Immature natural killer cell (primary cell): ENCODE data around the gene LRP2. TPM values are rescaled to one million over a fixed set of nuclear protein-coding genes. Genes with fewer than 3 reads are reported as not detected.
"Not testable (repeated sequence)": the region's sequence is repeated elsewhere in the genome, so short reads cannot be mapped to it uniquely, and the experiment has no call there.

Source experiments
- DNase-seq, 3 donors: peaks; one replicate each; pipeline ENCODE4 v3.0.0; 2022; ENCODE audit warnings: mixed read lengths in 1 of 3
- H3K27ac Mint-ChIP-seq, 6 donors: one replicate each; pipeline ENCODE4 v1.8.0; 2020; ENCODE audit warnings: mixed read lengths in 6 of 6, mild to moderate bottlenecking in 5 of 6, inconsistent platforms in 4 of 6, moderate library complexity in 3 of 6
- H3K27me3 Mint-ChIP-seq, 3 donors: one replicate each; pipeline ENCODE4 v1.8.0; 2020 to 2021; ENCODE audit warnings: low read depth in 3 of 3, mild to moderate bottlenecking in 3 of 3, mixed read lengths in 3 of 3, moderate library complexity in 3 of 3, inconsistent platforms in 1 of 3
- H3K36me3 Mint-ChIP-seq, 3 donors: one replicate each; pipeline ENCODE4 v1.8.0; 2020; ENCODE audit warnings: mixed read lengths in 3 of 3, inconsistent platforms in 2 of 3, mild to moderate bottlenecking in 2 of 3
- H3K4me1 Mint-ChIP-seq, 2 donors: one replicate each; pipeline ENCODE4 v1.8.0; 2020; ENCODE audit warnings: inconsistent platforms in 2 of 2, mild to moderate bottlenecking in 2 of 2, mixed read lengths in 2 of 2, moderate library complexity in 1 of 2
- H3K4me3 Mint-ChIP-seq, 5 donors: one replicate each; pipeline ENCODE4 v1.8.0; 2020; ENCODE audit warnings: mild to moderate bottlenecking in 5 of 5, mixed read lengths in 5 of 5, inconsistent platforms in 3 of 5, moderate library complexity in 3 of 5
- H3K9me3 Mint-ChIP-seq, 6 donors: one replicate each; pipeline ENCODE4 v1.8.0; 2020; ENCODE audit warnings: mild to moderate bottlenecking in 6 of 6, mixed read lengths in 6 of 6, inconsistent platforms in 4 of 6, moderate library complexity in 3 of 6
- polyA plus RNA-seq, 3 donors: library from polyadenylated mRNA; unstranded; fragments of 300-500 nt; fragmentation: Illumina TruSeq; gene quantifications; one replicate each; pipeline ENCODE4 v1.2.3, GENCODE V29; 2021

LRP2 gene
- polyA plus RNA-seq, 3 donors from 2014 or later = not detected

DNA sequence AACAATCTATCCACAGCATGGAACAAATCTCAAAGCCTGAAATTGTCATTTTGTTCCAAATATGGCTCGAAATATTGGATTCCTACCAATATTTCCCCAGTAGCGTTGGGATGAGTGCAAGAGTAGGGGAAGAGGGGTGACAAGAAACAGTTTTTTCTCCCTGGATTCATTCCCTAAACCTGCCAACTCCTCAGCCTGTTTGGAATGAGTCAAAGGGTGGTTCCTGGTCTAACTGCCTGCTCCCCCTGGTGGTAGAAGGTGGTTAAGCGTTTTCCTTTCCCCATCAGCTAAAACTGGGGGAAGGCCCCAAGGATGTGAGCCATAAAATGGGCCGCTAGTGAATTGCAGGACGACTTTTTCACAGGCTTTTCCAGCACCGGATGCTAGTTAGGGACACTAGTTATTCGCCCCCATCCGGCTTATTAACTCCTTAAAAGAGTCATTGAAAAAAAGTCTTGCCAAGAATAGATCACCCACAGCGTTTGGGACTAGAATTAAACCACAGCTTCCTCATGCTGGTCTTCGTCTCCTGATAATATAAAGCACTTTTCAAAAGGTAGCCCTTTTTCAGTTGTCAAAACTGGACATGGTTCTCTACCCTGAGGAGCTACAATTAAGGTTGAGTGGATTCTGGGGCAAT, 220.5 kb downstream of the LRP2 start:
- no peaks in the 10 kb centered on the region for H3K9me3 Mint-ChIP-seq
- H3K4me3 Mint-ChIP-seq = no peak overlapping the region
- H3K27me3 Mint-ChIP-seq = peaks cover 0 to 2% (median 2%) of the 10 kb centered on the region in 3 donors
- no peaks in the 10 kb centered on the region for H3K4me1 Mint-ChIP-seq
- no peak overlapping the region for H3K27ac Mint-ChIP-seq
- peak; percentile 36 to 50 (median 48) for DNase-seq
- no peaks in the 10 kb centered on the region for H3K36me3 Mint-ChIP-seq

DNA sequence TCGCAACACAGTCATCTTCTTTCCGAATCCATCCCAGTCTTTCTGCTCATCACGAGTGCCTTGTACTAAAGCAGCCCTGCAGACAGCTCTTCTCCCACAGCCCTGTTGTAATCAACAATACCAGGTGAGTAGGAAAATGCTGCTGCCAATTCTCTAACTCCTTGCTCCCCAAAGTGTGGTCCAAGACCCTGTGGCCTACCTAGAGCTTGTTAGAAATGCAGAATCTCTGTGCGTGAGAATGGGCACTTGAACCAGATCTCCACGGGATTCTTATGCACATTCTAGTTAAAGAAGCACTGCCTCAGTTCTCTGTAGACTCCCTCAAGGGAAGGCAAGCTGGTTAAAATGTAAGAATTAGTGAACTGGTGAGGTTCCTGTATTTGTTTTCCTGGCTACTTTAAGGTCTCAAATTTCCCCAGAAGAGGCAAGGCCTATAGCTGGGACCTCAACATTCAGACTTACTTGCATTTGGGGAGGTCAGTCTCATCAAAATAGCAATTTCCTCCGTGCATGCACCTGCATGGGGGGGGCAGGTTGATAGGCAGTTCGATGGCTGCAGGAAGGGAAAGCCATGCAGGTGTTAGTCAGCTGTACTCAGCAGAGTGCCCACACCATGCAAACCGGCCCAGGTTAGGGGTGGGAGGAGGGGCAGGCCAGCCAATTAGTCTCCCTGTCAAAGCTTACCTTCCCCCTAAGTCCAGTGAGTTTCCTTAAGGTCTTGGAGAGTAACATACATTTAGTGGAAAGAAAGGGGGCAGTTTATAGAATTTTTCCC, 222.2 kb downstream of the LRP2 start:
- no peaks in the 10 kb centered on the region for H3K36me3 Mint-ChIP-seq
- no peak overlapping the region for H3K27ac Mint-ChIP-seq

DNA sequence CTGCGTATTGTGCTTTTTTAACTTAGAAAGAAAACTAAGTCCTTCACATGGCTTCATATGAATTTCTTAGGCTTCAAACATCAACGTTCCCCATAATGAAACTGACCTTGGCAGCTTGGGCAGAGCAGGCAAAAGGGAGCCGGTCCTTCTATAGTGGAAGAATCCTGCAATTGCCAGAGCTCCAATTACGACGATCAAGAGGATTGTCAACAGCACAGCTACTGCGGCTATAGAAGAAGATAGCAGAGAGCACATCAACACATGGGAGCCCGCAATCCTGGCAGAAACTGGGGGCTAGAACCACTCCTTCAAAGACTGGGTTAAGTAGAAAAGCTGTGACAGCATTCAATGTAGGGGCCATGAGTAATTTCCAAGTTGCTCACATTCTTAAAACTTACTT, 223.2 kb downstream of the LRP2 start:
- no peaks in the 10 kb centered on the region for H3K4me1 Mint-ChIP-seq
- no peak overlapping the region for H3K4me3 Mint-ChIP-seq
- H3K27ac Mint-ChIP-seq = no peak overlapping the region
- DNase-seq = no peak
- H3K9me3 Mint-ChIP-seq = no peaks in the 10 kb centered on the region
- no peaks in the 10 kb centered on the region for H3K36me3 Mint-ChIP-seq
- peaks cover 0 to 2% (median 2%) of the 10 kb centered on the region in 3 donors for H3K27me3 Mint-ChIP-seq

More for the DNA sequence above, 222.2 kb downstream of the LRP2 start:
- no peaks in the 10 kb centered on the region for H3K9me3 Mint-ChIP-seq
- no peak overlapping the region for H3K4me3 Mint-ChIP-seq
- no peak for DNase-seq
- no peaks in the 10 kb centered on the region for H3K4me1 Mint-ChIP-seq
- H3K27me3 Mint-ChIP-seq = peaks cover 0 to 2% (median 2%) of the 10 kb centered on the region in 3 donors

DNA sequence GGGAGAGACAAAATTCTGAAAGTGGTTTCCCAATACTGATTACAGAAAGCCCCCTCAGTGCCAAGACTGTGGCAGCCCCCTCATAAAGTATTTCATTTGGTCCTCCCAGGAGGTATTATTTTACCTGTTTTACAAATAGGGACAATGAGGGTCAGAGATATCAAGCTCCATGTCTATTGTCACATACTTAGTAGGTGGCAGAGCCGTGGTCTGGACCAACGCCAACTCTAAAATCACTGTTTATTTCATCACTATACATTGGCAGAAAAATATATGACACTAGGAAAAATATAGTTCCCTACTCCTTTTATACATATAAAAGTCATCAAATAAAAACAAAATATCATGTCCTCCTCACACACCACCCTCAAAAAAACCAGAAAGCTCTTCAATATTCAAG, 224.4 kb downstream of the LRP2 start:
- Mint-ChIP-seq H3K4me1 (no peaks in the 10 kb centered on the region), H3K27ac (no peak overlapping the region), H3K36me3 (no peaks in the 10 kb centered on the region), H3K9me3 (no peaks in the 10 kb centered on the region), H3K27me3 (peaks cover 0 to 2% (median 2%) of the 10 kb centered on the region in 3 donors), H3K4me3 (no peak overlapping the region)
- no peak for DNase-seq

DNA sequence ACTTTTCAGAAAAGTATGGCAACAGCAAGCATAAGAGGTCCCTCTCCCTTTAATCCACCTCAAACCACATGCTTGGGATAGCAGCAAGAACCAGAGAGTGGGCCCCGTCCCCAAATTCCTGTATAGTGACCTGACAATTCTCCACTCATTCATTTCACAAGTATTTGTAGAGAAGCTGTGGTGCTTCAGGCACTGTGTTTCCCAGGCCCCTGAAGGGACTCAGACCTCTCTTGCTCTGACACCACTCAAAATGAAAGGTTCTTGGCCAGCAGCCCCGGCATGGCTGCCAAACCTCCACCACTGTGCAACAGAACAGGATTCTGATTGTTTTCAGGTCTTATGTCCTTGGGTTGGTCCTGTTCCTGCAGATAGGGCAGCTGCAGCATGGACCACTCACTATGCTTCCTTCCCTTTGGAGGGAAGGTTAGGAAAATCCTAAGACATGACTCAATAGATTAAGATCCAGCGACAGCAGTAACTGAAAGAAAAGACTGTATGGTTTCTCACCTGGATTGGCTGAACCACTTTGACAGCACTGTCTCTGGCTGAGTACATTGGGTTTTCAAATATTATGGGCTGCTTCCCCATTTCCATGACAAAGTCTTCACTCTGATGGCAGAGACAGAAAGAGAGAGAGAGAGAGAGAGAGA, 225.3 kb downstream of the LRP2 start:
- H3K9me3 Mint-ChIP-seq = no peaks in the 10 kb centered on the region
- no peak for DNase-seq
- no peak overlapping the region for H3K27ac Mint-ChIP-seq
- no peaks in the 10 kb centered on the region for H3K4me1 Mint-ChIP-seq
- H3K36me3 Mint-ChIP-seq = no peaks in the 10 kb centered on the region
- H3K27me3 Mint-ChIP-seq = peaks cover 0 to 2% (median 0%) of the 10 kb centered on the region in 3 donors
- H3K4me3 Mint-ChIP-seq = no peak overlapping the region

DNA sequence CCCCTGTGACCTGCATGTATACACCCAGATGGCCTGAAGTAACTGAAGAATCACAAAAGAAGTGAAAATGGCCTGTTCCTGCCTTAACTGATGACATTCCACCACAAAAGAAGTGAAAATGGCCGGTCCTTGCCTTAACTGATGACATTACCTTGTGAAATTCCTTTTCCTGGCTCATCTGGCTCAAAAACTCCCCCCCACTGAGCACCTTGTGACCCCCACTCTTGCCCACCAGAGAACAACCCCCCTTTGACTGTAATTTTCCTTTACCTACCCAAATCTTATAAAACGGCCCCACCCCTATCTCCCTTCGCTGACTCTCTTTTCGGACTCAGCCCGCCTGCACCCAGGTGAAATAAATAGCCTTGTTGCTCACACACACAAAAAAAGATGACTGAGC, 225.9 kb downstream of the LRP2 start:
- H3K27me3 Mint-ChIP-seq, H3K36me3 Mint-ChIP-seq, H3K4me3 Mint-ChIP-seq, H3K4me1 Mint-ChIP-seq, H3K9me3 Mint-ChIP-seq, DNase-seq, H3K27ac Mint-ChIP-seq: not testable (repeated sequence)

DNA sequence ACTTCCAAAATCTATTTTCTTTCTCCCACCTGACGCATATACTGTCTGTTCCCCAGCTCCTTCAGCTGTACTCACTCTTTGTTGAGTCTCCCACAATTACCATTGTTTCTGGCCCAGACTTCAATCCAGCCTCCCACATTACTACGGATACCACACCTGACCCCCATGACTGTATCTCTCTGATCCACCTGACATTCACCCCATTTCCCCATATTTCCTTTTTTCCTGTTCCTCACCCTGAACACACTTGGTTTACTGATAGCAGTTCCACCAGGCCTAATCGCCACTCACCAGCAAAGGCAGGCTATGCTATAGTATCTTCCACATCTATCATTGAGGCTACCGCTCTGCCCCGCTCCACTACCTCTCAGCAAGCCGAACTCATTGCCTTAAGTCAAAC, 228.1 kb downstream of the LRP2 start:
- not testable (repeated sequence) for H3K4me1 Mint-ChIP-seq, H3K9me3 Mint-ChIP-seq, H3K4me3 Mint-ChIP-seq, DNase-seq, H3K36me3 Mint-ChIP-seq, H3K27ac Mint-ChIP-seq, H3K27me3 Mint-ChIP-seq

DNA sequence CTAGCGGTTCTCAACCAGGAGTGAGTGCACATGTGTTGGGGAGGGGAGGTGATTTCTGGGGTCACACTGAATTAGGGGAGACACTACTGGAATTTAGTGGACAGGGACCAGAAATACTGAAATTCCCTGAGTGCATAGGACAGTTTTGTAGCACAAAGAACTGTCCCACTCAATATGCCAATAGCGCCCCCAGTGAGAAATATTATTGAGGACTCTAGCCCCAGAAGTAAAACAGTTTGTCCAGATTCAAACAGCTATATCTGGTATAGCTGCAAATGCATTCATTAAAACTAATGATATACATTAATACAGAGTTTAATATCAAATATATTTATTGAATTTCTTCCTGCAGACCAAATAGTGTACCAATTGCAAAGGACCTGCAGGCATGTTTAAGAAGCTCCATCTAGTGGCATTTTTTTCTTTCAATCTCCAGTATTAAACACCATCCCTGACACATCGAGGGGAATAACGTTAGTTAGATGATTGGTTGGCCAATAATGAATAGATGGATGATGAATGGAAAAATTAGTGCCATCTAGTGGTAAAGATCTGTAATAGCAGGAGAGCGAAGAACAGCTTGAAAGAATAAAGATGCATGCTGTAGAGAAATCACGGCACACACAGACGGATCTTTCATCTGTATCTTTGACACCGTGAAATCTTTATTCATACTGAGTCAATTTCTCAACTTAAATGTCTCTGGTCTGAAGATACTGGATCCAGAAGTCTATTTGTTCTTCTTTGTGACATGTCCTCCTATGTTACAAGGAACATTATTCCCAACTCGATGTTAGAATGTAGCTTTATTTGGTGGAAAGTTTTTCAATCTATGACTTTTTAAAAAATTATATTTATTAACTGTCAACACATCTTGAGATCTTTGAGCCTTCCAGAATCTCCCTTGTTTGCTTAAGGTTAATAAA, 230.5 kb downstream of the LRP2 start:
- Mint-ChIP-seq H3K9me3 (no peaks in the 10 kb centered on the region), H3K36me3 (no peaks in the 10 kb centered on the region), H3K27ac (no peak overlapping the region), H3K27me3 (peaks cover 0 to 2% (median 0%) of the 10 kb centered on the region in 3 donors), H3K4me1 (no peaks in the 10 kb centered on the region), H3K4me3 (no peak overlapping the region)
- DNase-seq = peak; percentile 29 to 42 (median 38)

DNA sequence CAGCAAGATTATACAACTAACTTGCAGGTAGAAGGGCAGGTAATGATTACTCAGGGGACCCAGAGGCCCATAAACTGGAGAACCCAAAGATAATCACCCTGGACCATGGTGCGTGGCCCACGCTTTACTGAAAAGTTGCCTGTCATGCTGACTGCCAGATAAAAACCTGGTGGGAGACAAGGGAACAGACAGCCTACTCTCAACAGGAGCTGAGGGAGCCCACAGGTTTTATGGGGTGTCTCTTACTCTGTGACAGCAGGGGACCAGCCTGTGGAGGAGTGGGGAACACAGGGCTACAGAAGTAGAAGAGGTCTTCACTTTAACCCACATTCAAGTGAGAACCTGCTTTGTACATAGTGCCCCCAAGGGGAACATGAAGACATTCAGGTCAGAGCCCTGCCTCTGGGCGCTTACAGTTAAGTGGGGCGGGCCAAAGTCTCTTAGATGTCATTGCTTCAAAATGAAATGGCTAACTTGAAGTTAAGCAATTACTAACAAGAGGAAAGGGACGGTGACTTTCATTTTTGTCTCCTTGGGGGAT, 232.6 kb downstream of the LRP2 start:
- no peaks in the 10 kb centered on the region for H3K4me1 Mint-ChIP-seq
- H3K27me3 Mint-ChIP-seq = peaks cover 0 to 2% (median 0%) of the 10 kb centered on the region in 3 donors
- no peaks in the 10 kb centered on the region for H3K9me3 Mint-ChIP-seq
- H3K4me3 Mint-ChIP-seq = no peak overlapping the region
- H3K36me3 Mint-ChIP-seq = no peaks in the 10 kb centered on the region
- no peak overlapping the region for H3K27ac Mint-ChIP-seq
- no peak for DNase-seq

DNA sequence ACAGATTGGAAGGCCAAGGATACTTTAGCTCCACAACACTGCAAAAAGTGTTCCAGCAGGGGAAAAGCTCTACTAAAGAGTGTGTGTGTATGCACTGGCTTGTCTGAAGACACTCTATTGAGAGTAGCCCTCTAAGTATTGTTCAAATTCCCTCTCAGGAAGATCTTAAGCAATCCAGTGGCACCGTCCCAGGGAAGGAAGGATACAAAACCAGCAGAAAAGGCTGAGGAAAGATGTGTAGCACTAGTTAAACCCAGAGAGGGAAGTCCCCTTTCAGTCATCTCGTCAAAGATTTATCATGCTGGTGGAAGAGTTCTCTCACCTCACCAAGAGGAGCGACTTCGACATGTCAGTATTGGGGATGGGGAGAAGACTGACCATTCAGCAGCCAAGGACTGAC, 242.5 kb downstream of the LRP2 start:
- H3K27me3 Mint-ChIP-seq = peaks cover 1 to 19% (median 7%) of the 10 kb centered on the region in 3 donors
- H3K9me3 Mint-ChIP-seq = peaks cover 0 to 2% (median 0%) of the 10 kb centered on the region in 6 donors
- no peak for DNase-seq
- H3K36me3 Mint-ChIP-seq = no peaks in the 10 kb centered on the region
- no peak overlapping the region for H3K27ac Mint-ChIP-seq
- no peaks in the 10 kb centered on the region for H3K4me1 Mint-ChIP-seq
- H3K4me3 Mint-ChIP-seq = no peak overlapping the region

DNA sequence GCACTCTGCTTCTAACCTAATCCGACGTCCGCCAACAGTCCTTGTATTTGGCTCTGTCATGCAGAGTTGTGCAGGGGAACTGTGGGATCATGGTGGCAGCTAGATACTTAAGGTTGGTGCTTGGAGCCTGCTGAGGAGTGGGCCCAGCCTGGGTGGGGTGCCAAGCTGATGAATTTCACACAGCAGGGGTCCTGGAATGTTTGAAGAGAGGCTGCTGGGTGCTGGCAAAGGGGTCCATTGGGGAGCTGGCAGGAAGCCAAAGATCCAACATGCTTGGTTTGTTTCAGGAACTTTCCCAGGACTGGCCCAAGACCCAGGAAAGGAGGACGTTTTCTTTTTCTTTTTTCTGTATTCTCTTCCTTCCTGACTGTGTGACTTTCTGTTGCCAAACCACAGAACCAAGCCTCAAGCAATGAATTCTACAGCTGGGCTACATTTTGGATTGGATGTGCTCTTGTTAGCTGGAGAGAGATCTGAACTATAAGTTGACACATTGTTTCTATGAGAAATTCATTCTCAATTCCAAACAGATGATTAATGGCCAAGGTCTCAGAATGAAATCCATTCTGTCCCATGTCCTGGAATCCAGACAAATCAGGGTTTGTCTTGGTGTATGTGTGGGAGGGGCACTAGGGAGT, 243.1 kb downstream of the LRP2 start:
- Mint-ChIP-seq H3K27me3 (peaks cover 3 to 17% (median 5%) of the 10 kb centered on the region in 3 donors), H3K4me3 (no peak overlapping the region), H3K9me3 (peaks cover 0 to 2% (median 0%) of the 10 kb centered on the region in 6 donors)

DNA sequence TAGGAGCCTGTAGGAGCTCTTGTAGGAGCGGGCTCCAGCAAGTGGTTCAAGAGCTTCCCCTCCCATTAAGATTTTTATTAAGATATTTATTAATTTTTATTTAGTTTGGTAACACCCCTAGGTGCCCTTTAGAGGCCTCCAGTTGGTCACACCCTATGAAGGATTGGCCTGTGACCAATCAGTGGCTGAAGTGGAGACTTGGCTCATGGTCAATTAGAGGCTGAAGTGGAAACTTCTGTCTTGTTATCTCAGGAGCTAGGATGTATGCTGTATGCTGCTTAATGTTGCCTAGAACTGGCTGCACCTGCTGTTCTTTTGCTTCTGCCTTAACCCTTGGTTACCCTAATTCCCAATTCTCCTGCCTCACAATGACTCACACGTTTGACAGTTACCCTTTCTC, 244.3 kb downstream of the LRP2 start:
- no peaks in the 10 kb centered on the region for H3K36me3 Mint-ChIP-seq
- DNase-seq = no peak
- H3K4me3 Mint-ChIP-seq = no peak overlapping the region
- H3K27me3 Mint-ChIP-seq = peaks cover 2 to 15% (median 5%) of the 10 kb centered on the region in 3 donors
- peaks cover 0 to 2% (median 0%) of the 10 kb centered on the region in 6 donors for H3K9me3 Mint-ChIP-seq
- H3K27ac Mint-ChIP-seq = no peak overlapping the region
- H3K4me1 Mint-ChIP-seq = no peaks in the 10 kb centered on the region

More for the DNA sequence above, 243.1 kb downstream of the LRP2 start:
- no peaks in the 10 kb centered on the region for H3K36me3 Mint-ChIP-seq
- no peaks in the 10 kb centered on the region for H3K4me1 Mint-ChIP-seq
- no peak for DNase-seq
- H3K27ac Mint-ChIP-seq = no peak overlapping the region

DNA sequence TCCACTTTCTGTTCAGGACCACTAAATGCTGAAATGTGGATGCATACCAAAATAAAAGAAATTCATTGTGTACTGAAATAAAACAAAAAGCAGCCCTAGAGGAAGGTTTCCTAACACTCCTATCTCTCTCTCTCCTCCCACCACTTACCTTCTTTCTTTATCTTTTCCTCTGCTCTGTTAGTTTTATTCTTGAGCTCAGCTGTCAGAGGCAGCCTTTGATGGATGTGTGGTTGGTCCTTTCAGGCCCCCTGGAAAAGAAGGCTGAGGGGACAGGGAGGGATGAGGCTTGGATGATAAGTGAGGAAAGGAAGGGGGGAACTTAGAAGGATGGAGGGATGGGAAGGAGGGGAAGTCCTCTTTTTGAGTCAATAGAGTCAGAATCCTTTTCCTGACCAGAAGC, 245.3 kb downstream of the LRP2 start:
- DNase-seq = no peak
- no peak overlapping the region for H3K4me3 Mint-ChIP-seq
- peaks cover 0 to 2% (median 0%) of the 10 kb centered on the region in 6 donors for H3K9me3 Mint-ChIP-seq
- H3K27ac Mint-ChIP-seq = no peak overlapping the region
- H3K36me3 Mint-ChIP-seq = no peaks in the 10 kb centered on the region
- no peaks in the 10 kb centered on the region for H3K4me1 Mint-ChIP-seq
- H3K27me3 Mint-ChIP-seq = peaks cover 4 to 9% (median 5%) of the 10 kb centered on the region in 3 donors
